Stimulated activated CD8-positive, alpha-beta memory T cell treated with anti-CD3 and anti-CD28 coated beads, Interleukin-12 subunit alpha, Interleukin-12 subunit beta, amount 100 ng/mL, for 24 hours (primary cell): ENCODE data around the gene RALB.

ENCODE experiments used
- DNase-seq: peaks from one replicate; pipeline ENCODE4 v3.0.0-alpha.2; 2020; ENCODE audit errors: extremely low read depth

RALB gene, protein sequence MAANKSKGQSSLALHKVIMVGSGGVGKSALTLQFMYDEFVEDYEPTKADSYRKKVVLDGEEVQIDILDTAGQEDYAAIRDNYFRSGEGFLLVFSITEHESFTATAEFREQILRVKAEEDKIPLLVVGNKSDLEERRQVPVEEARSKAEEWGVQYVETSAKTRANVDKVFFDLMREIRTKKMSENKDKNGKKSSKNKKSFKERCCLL

DNA sequence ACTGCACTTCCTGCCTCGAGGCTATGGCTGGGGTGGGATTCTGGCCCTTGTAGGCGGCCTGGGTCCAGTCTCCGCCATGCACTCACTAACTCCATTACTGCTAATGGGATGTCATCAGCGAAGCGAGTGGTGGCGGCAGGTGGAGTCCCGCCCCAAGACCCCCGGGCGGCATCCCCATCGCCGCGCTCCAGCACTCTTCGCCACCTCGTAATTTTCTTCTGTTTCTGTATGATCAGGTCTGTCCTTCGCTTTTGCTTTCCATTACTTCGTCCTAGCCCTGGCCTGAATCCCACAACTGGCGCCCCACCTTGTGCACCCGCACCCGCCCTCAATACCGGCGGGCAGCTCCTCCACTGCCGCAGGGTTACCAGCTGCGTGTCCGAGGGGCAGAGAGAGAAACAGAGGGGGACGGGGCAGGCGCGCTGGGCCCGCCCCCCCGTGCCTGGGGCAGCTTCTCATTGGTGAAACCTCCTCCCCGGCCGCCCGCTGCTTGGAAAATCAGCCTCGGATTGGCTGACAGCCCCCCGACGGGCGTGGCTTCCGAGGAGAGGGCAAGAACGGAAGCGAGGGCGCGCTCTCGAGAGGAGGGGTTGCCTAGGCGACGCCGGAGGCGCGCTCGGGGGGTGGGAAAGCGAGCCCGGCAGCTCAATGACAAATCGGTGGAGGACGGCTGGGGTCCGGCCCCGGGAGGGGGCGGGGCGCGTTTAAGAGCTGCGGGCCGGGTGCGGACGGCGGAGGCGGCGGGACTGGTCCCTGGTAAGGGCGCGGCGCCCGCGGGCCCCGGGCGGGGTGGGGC lies at the start of gene RALB:
RALB (plus strand) TSS at position 628 of the 796 bp plus-strand sequence. CDS start 25,813 bp downstream, outside the sequence.
- DNase-seq, result peak; percentile 97

DNA sequence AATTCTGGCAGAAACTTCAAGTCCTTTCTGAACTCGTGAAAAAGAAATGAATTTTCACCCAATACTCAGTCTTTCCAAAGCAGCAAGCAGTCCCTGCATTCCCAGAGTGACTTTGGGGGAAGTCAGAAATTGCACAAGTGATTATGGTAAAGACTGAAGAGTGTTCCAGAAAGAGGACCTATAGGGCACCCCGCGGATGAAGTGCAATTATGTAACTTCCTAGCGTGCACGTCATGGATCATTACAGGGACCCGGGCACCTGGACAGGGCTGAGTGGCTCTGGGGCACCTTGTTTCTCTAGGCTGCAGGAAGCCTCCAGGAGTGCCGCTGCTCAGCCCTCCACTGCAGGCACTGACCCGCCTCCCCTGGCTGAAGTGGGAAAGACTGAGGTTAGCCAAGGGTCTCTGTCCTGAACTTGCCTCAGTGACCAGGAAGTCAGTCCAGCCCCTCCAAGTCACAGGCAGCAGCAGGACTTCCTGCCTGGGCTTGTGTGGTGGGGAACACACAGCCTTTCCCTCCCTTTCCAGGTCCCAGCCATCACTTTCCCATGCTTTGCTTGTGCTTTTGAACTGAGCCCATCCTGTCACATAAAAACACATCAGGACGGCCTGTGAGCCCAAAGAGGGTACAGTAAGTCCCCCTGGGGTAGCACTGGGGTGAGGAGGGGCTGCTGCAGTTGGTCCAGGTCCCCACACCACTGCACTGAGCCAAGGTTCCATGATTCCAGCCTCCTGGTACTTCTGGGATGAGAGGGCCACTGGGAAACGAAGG lies 49.2 kb upstream of the RALB start:
- no peak for DNase-seq

DNA sequence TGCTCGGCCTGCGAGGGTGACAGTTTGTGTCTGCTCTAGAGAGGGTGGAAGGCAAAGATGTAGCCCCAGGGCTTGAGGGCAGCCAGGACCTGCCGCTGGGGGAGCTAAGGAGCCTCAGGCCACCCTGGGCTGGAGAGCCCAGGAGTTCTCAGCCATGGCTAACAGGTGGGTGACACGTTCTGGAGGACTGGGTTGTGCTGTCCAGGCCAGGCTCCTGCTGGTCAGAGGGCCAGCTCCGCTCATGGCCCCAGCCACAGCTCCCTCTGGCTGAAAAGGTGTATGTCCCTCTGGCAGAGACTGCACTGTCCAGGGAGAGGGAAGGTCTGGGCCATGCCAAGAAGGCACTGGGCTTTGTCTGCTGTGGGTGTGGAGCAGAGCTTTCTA lies 48.6 kb upstream of the RALB start:
- DNase-seq, result no peak

DNA sequence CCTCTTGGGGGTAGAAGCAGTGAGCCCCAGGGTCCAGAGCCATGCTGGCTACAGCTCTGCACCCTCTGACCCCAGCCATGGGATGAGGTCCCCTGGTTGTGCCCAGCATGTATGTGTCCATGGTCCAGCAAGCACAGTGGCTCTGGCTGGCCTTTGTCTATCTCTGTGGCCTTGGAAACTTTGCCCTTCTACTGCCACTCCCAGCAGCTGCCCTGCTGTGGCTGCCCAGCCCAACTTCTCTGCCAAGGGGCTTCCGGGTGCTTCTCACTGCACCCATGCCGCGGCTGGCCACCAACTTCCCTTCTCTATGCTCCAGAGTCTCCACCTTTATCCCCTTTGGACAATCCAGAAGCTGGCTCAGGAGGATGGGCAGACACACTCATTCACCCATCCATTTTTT lies 48.2 kb upstream of the RALB start:
- no peak for DNase-seq

DNA sequence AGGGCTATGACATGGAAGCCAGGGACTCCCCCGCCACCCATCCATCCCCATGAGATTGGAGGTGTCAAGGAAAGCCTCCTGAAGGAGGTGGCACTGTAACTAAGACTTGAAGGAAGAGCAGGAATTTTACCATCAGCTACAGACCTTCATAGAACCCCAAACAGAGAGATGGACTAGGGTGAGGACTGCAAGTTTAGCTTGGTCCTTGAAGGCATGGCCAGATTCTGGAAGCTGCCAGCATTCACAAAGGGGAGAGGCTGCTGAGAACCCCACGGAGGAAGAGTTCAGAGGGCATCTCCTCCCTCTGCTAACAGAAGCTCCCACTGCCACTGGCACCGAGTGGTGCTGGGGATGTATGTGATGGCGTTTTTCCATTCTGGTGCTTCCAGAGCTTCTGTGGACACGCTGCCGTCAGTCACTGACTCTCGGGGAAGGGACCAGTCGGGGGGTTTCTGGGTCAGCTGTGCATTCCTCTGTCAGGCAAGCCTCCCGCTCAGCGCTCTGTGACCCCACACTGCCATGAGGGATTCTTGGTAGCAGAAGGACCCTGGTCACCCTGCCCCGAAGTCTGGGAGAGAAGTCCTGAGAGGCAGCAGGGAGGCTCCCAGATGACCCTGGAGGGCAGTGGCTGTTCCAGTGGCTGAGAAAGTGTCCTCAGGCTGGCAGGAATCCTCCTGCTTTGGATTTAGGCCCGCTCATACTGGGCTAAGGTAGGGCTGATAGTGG lies 47.5 kb upstream of the RALB start:
- no peak for DNase-seq

DNA sequence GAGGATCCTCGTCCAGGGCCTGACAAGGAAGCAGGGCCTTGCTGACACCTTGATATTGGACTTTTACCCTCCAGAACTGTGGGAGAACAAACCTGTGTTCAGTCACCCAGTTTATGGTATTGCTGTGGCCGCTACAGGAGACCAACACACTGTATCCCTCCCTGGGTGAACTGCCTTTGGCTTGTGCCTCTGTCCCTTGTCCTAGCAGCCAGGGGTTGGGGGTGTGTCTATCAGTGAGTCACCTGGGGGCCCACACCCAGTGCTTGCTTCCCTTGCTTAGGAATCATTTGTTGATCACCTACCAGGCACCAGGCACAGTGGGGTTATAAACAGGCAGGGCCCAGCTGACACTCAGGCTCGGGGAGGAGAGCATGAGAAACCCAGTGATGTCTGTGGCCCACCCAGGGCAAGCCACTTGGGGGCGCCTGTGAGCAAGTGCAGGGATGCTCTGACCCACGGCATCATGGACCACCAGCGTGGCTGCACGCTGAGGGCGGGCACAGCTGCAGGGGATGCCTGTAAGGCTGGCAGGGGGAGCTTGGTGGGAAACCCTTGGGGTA lies 46.5 kb upstream of the RALB start:
- no peak for DNase-seq

DNA sequence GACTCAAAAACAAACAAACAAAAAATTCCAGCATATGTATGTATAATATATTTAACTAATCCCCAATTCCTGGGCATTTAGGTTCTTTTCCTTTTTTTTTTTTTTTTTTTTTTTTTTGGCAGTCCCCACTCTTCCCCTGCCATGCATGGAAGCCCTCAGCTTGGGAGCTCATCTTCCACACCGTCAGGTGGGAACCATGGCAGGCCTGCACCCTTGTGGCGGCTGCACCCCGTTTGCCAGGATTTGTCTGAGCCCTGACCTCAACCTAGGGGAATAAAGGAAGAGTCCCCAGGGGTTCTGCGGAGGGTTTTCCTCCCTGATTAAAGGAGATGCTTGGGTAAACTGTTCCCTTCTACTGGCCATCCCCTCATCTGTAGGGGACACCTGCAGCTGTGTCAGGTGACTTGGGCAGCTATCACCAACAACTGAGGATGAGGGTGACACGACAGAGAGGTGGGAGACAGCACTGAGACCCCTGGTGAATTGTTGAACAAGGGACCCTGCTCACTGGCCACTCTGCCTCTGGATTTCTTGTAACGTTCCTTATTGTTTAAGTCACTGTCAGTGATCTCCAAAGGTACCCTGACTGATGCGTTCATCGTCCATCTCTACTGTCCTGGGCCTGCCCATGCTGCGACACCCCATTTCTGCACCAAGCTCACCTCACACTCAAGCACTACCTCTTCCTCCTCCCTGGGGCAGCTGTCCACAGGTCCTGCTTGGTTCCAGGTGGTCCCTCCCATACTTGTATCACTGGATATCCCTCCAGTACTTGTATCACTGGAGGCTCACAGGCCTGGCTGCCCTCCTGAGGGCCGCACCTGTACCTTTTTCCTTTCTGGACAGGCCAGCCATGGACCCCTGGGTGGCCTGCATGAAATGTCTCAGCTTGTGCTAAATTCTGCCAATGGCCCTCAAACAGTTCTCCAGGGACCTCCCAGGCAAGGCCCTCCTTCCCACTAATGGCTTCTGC lies 44.0 kb upstream of the RALB start:
- no peak for DNase-seq

DNA sequence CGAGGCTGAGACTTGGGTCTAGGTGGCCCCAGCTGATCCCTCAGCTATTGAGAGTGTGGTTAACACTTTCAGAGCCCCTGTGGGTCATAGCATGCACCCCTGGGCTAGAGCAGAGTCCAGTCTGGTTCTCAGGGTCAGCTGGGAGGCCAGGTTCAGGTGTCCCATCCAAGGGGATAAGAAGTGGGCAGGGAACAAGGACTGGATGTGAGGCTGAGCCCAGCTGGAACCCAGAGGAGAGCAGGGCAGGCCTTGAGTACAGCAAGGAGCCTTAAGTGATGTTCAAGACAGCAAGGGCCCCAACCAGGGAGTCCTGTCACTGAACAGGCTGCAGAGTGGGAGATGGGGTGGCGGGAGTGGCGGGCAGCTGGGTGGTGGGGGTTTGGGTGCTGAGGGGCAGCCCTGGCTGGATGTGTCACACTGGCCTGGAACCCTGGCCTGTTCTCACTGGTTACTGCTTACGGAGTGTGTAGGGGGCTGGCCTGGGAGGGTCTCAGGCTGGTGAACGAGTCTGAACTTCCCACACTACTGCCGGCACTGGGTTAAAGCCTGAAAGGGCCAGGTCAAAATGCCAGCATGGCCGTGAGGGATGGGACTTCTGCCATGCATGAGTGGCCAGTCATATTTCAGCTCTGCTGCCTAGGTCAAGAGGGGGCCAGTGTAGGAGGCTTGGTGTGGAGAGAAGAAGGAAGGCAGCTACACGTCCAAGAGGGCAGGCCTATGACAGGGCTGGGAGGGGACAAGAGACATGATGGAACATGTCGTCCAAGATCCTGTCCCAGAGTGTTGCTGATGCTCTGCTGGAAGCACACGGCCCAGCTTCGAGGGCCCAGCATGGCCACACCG lies 43.0 kb upstream of the RALB start:
- DNase-seq, result no peak

DNA sequence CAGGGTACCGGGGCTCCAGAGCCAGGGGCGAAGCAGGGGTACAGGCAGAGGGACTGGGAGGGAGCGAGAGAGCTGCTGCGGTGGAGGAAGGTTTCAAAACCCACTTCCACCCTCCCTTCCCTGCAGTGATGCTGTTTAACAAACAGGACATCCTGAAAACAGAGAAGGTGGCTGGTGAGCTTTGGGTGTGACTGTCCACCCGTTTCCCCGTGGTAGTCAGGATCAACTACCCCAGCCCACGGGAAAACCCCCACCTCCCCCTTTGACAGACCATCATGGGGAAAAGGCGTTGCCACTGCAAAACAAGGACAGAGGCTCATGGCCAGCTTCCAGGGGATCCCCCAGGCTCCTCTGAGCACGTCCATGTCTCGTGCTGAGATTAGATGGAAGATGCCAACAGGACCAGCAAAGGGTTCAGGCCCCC lies 42.4 kb upstream of the RALB start:
- DNase-seq, result no peak

DNA sequence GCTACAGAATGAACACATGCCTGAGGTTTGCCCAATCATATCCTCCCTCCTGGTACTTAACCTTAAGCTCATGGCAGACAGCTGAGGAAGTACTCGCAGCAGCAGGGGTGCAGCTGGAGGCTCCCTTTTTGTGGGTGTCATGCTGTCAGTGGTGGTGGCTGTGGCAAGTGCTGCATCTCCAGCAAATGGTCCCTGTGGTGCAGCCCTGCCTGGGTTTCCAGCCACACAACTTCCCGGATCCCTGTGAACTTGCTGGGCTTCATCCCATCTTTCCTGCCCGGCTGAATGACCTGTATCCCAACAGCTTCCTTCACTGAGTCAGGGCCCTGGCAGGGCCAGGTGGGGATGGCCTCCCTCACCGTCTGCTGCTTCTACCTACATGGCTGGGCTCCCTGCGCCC lies 34.5 kb upstream of the RALB start:
- no peak for DNase-seq

DNA sequence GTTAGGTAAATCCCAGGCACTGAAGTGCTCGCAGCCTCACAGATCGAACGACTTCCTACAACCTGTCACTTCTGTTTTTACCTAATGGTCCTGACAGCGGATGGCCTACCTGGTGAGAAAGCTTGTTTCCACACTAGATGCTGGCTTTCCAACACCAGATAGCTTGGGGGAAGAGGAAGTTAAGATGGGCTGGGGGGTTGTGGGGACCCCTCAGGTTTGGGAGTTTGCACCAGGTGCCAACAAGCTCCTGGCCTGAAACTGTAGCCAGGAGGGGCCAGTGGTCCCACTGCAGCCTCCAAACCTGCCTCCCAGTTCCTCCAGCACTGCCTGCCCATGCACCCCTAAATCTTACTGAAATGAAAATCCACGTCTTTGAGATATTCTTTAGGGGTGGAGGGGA lies 33.4 kb upstream of the RALB start:
- DNase-seq, result no peak

DNA sequence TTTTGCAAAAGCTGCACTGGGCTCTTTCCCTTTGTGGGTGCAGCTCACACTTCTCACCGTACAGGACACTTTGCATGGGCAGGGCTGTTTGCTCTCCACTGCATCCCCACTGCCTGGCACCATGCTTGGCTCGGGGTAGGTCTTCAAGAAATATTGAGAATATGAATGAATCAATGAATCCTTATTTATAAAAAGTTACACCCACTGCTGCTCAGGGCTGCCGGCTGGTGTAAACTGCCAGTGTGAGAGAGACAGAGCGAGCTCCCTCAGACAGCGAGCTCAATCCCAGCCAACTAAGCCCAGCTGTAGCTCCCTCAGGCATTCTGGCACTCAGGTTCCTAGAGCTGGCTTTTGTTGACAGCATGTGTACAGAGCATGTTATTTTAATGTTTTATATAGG lies 32.9 kb upstream of the RALB start:
- no peak for DNase-seq

DNA sequence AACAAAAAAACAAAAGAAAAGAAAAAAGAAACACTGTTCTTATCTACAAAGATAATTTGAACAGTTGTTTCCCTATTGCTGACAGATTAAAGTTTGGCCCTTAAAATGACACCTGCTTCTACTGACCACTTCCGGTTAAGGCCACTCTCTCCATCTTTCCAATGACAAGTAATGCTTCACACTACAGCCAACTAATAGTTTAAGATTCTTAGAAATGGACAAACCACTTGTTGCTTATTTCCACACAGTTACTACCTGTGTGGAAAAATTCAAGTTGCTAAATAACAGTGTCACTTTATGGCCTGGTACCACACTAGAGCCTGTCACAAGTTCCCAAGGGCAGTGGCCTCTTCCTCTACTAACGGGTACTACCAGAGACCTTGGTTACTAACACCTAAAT lies 31.9 kb upstream of the RALB start:
- no peak for DNase-seq

DNA sequence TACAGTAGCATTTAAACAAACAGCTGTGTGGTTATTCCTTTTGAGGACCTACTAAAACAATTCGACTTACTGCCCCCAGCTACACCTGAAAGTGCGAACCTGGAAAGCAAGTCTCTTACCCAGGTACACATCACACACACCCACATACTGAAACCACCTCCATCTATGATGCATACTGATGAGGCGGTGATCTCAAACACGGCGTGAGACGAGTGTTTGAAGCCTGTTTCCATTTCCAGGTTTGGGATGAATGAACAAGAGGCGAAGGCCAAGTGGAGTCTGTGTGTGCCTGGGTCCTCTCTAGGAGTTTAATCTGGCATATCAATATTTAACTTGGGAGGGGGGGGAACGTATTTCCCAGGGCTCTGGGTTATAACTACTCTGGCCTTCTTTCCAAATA lies 31.0 kb upstream of the RALB start:
- no peak for DNase-seq

DNA sequence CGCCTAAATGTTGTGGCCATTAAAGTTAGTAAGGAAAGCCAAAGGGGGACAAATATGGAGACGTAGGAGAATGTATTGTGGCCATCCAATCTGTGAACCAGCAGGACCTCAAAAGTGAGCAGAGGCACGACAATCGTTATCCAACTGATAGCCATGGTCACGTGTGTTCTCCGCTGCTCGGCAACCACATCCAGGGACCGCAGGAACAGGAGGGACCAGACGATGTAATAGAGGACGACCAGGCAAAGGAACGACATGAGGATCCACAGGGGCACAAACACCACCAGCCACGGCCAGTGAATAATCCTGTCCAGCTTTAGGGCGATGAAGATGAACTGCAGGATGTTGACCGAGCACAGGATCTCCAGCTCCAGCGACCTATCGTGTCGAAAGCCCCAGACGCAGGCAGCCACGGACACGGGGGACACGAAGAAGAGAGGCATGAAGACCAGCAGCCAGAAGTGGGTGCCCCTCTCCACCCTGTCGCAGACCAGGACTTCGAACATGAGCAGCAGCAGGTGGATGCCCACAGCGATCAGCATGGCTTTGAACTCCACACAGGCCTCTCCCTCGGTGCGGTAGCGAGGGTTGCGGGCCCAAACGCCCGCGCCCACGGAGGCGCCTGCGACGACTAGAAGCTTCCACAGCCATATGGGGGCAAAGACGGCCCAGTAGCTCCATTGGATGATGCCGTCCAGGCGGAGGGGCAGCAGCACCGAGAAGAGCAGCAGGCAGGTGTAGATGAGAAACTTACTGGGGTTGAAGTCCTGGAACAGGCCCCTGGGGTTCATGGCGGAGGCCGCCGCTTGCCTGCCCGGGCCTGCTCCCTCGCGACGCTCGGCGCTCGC lies 30.2 kb upstream of the RALB start:
- DNase-seq, result no peak

DNA sequence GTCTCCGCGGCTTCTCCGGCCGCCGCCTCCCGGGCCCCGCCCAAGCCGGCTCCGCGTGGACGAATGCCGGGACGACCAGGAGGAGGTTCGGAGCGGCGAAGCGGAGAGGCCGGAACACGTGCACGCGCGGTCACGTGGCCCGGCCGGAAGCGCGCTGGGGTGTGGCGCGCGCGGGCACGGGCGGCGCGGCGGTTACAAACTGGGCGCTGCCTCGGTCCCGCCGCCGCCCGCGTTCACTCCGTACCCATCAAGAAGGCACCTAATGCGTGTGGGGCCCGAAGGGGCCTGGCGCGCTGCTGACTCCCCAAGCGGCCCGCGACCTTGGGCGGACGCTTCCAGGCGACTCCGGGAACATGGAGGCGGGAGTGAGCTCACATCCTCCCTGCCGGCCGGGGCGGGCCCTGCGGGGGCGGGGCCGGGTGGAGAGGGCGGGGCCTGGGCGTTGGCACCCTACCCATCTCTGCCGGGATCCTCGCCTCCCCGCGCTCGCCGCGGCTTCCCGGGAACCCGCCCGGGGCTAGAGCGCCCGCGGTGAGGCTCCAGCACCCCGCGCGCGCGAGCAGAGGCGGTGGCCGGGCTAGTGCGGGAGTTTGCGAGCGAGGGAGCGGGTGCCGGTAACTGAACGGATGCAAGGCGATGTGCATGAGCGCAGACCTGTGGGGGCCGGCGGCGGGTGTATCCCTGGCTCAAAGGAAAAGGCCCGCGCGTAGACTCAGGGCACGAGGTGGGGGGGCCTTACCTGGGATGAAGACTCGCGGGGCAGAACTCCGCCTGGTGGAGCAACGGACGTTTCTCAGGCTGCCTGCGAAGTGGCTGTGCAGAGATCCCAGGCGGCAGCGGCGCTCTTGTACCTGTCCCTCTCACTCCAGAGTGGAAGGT lies 29.4 kb upstream of the RALB start, which contains the start of gene TMEM185B:
TMEM185B (minus strand) TSS at position 367 of the 879 bp plus-strand sequence. CDS start 424 bp downstream, outside the sequence.
- DNase-seq, result peak; percentile 75

DNA sequence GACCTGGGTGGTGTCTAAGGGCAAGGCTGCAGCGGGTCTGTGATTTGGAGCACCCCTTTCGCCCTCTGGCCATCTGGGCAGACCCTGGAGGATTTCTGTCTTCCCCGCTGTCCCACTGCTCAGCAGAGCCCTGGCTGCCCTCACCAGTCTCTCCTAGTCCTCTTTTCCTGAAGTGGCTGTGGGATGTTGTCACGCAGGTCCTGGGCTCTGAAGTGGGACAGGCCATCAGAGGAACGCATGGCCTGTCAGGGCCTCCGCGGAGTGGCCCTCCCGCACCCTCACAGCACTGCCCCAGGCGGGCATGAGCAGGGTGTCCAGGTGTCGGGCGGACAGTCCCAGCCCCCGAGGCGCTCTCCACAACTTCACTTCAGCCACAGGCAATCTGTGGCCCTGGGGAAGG lies 28.4 kb upstream of the RALB start:
- DNase-seq, result no peak
